Measurements from ENCODE around the gene DUOXA2. TPM values are rescaled to one million over a fixed set of nuclear protein-coding genes. Genes with fewer than 3 reads are reported as not detected.
A peak's percentile ranks its signal among the peaks of the same experiment; 100 is the strongest.

The DUOXA2 gene
- total RNA-seq, 1 experiment from 2014 or later = not detected

- DNase-seq (ENCODE audit: low spot score) = no peak
Observed at GRCh38 chr15:45156744-45157455, 42.8 kb downstream of the DUOXA2 start.

GRCh38 chr15:45157974-45158373 lies 43.8 kb downstream of the DUOXA2 start:
- DNase-seq (ENCODE audit: low spot score) = no peak

- no peak for DNase-seq (ENCODE audit: low spot score)
Observed at GRCh38 chr15:45161666-45162065, 47.5 kb downstream of the DUOXA2 start.

DNA sequence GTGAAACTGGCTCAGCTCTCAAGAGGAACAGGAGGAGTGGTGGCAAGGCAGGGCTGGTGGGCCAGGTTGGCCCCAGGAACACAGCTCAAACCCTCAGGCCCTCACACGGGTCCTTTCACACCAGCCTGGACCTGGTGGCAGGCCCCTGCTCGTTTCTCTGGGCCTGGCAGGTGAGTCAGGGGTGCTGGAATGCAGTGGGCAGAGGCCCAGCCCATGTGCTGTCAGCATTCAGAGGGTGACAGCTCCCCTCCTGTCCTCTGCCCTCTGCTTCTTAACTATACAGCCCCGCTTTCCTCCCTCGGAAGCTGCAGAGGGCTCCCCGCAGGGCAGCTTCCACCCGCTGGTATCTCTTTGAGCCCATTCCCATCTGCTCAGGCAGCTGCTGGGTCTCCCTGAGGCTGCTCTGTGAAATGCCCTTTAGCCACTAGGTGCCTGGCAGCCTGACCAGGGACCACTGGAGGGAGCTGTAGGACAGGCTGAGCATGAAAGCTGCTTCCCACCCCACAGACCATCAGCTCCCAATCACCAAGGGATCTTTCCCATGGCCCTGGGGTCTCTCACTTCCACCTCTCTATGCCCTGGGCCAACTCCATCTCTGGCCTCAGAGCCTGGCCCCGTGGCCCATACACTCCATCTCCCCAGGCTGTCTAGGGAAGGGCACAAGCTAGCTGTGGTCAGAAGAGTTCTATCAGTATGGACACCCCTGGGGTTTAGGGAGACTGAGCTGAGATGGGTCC lies 48.8 kb downstream of the DUOXA2 start:
- peak; percentile 92 for DNase-seq (ENCODE audit: low spot score)

DNA sequence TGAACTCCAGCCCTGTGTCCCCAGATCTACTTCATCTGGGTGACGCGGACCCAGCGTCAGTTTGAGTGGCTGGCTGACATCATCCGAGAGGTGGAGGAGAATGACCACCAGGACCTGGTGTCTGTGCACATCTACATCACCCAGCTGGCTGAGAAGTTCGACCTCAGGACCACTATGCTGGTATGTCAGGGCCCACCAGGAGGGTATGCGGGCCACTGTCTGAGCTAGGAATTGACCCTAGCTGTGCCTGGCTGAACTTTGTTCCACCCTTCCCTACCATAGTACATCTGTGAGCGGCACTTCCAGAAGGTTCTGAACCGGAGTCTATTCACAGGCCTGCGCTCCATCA lies 49.4 kb downstream of the DUOXA2 start:
- no peak for DNase-seq (ENCODE audit: low spot score)

DNA sequence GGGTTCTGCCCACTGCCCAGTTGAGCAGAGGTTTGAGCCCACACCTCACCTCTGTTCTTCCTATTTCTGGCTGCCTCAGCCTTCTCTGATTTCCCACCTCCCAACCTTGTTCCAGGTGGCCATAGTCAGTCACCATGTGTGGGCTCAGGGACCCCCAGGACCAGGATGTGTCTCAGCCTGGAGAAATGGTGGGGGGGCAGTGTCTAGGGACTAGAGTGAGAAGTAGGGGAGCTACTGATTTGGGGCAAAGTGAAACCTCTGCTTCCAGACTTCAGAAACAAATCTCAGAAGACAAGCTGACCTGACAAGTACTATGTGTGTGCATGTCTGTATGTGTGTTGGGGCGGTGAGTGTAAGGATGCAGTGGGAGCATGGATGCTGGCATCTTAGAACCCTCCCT lies 50.8 kb downstream of the DUOXA2 start:
- DNase-seq (ENCODE audit: low spot score) = no peak

GRCh38 chr15:45165536-45165935 lies 51.4 kb downstream of the DUOXA2 start:
- no peak for DNase-seq (ENCODE audit: low spot score)

DNA sequence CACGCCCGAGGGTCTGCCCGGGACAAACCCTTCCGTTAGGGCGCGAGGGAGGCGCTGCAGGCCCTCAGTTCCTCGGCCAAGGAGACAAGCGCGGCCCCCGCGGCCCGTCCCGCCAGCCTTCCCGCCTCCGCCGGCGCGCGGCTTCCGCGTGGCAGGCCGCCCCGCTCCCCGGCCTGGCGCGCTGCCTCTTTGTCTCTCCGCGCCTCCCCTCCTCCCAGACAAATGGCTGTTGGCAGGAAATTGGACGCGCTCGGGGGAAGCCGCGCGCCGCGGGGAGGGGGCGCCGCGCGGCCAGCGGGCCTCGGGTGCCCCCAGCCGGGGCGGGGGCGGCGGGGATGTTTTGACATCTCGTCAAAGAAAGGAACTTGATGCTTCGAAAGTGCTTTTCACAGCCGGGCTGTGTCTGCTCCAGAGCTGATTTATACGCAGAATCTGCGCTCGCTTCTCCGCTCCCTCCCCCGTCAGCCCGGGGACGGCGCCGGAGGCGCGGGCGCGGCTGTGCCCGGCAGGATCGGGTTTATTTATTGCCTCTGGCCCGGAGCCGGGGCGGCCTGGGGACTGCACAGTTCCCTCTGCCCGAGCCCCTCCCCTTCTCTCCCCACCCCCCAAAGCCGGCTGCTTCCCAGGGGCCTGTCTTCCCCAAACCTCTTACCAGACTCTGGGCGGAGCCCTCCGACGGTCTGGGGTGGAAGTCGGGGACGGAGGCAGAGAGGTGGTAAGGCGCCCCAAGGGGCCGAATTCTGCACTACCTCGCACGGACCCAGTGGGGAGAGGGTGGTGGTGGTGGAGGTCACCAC lies 52.9 kb downstream of the DUOXA2 start:
- peak; percentile 92 for DNase-seq (ENCODE audit: low spot score)

GRCh38 chr15:45167631-45168205 lies 53.6 kb downstream of the DUOXA2 start:
- DNase-seq (ENCODE audit: low spot score) = no peak

Other genes starting within 250 kb of the DUOXA2 start
- not detected in 2 replicates for gene TERB2, start 157.6 kb upstream of the DUOXA2 start, total RNA-seq (2014; rRNA removed; shearing (Covaris generic))
- gene SORD, start 91.1 kb upstream of the DUOXA2 start, total RNA-seq (2014; rRNA removed; shearing (Covaris generic)) = 207 and 238 TPM in 2 replicates
- gene DUOX2, start 154 bp upstream of the DUOXA2 start, total RNA-seq (2014; rRNA removed; shearing (Covaris generic)) = 0.08 TPM in 2 replicates
- 0.23 and 0.26 TPM in 2 replicates for gene DUOXA1, start 15.6 kb downstream of the DUOXA2 start, total RNA-seq (2014; rRNA removed; shearing (Covaris generic))
- 1.5 and 3.1 TPM in 2 replicates for gene DUOX1, start 15.7 kb downstream of the DUOXA2 start, total RNA-seq (2014; rRNA removed; shearing (Covaris generic))
- gene SHF, start 73.6 kb downstream of the DUOXA2 start, total RNA-seq (2014; rRNA removed; shearing (Covaris generic)) = 8.6 and 11.2 TPM in 2 replicates
- not detected in 2 replicates for gene SLC28A2, start 137.9 kb downstream of the DUOXA2 start, total RNA-seq (2014; rRNA removed; shearing (Covaris generic))

All from HT-29 (cell line).